DOHH2 (cell line): ENCODE data around the gene MDN1.

Source experiments
- H3F3A ChIP-seq: fragments of 200-600 bp; sonication (generic), shearing (Covaris generic); 2 replicates; pipeline ENCODE4 v1.6.0; 2016; ENCODE audit warnings: antibody characterized with exemption, mild to moderate bottlenecking; ENCODE audit not compliant: control insufficient read depth, insufficient read depth
- H3K27ac ChIP-seq: fragments of 200-600 bp; sonication (generic); 2 replicates; pipeline ENCODE4 v1.5.1; 2014; ENCODE audit warnings: low read depth, mild to moderate bottlenecking, low read length, moderate library complexity
- H3K27me3 ChIP-seq: fragments of 200-600 bp; sonication (generic); 2 replicates; pipeline ENCODE4 v1.6.1; 2014; ENCODE audit warnings: mild to moderate bottlenecking, low read length, mixed read lengths; ENCODE audit not compliant: control insufficient read depth
- H3K36me3 ChIP-seq: fragments of 200-600 bp; sonication (generic); 2 replicates; pipeline ENCODE4 v1.6.1; 2014; ENCODE audit warnings: mild to moderate bottlenecking, low read length, moderate library complexity, mixed read lengths; ENCODE audit not compliant: control insufficient read depth
- H3K4me1 ChIP-seq: fragments of 200-600 bp; sonication (generic); 2 replicates; pipeline ENCODE4 v1.6.1; 2014; ENCODE audit warnings: mild to moderate bottlenecking, low read length, mixed read lengths; ENCODE audit not compliant: control insufficient read depth
- H3K4me2 ChIP-seq: fragments of 200-600 bp; sonication (generic); 2 replicates; pipeline ENCODE4 v1.6.0; 2014; ENCODE audit warnings: mild to moderate bottlenecking, low read length, moderate library complexity
- H3K4me3 ChIP-seq: fragments of 200-600 bp; sonication (generic); 2 replicates; pipeline ENCODE4 v1.5.1; 2014; ENCODE audit warnings: mild to moderate bottlenecking, low read length, mixed read lengths
- H3K79me2 ChIP-seq: fragments of 200-600 bp; sonication (generic); 2 replicates; pipeline ENCODE4 v1.6.1; 2014; ENCODE audit warnings: mild to moderate bottlenecking, low read length, mixed read lengths; ENCODE audit not compliant: control insufficient read depth
- H3K9me2 ChIP-seq: fragments of 200-600 bp; sonication (generic); replicated peaks from 2 replicates; pipeline ENCODE4 v1.6.1; 2014; ENCODE audit warnings: mild to moderate bottlenecking, low read length, mixed read lengths; ENCODE audit not compliant: control insufficient read depth
- H3K9me3 ChIP-seq: fragments of 200-600 bp; sonication (generic); 2 replicates; pipeline ENCODE4 v1.6.1; 2014; ENCODE audit warnings: antibody characterized with exemption, low read length, mixed read lengths; ENCODE audit not compliant: control insufficient read depth, insufficient read depth
- H4K20me1 ChIP-seq: fragments of 200-600 bp; sonication (generic); 2 replicates; pipeline ENCODE4 v1.6.0; 2014; ENCODE audit warnings: low read depth, mild to moderate bottlenecking, antibody characterized with exemption, low read length, moderate library complexity; ENCODE audit not compliant: control insufficient read depth, insufficient read depth
- CTCF ChIP-seq: fragments of 200-600 bp; sonication (generic); IDR thresholded peaks from one replicate; pipeline ENCODE4 v1.5.1; 2014; ENCODE audit warnings: antibody characterized with exemption, mild to moderate bottlenecking, low read depth, low read length; ENCODE audit not compliant: poor library complexity, severe bottlenecking
- EZH2phosphoT487 ChIP-seq: fragments of 200-600 bp; sonication (generic); IDR thresholded peaks from 2 replicates; pipeline ENCODE4 v1.6.1; 2017; ENCODE audit warnings: borderline replicate concordance, mild to moderate bottlenecking, antibody characterized with exemption, low read length, moderate library complexity, mixed read lengths

Gene MDN1

GRCh38 chr6:89680150-89680549 lies 139.4 kb downstream of the MDN1 start:
- Histone ChIP-seq H4K20me1 (no peaks in the 10 kb centered on the region), H3K4me1 (no peaks in the 10 kb centered on the region), H3K79me2 (no peaks in the 10 kb centered on the region), H3F3A (no peaks in the 10 kb centered on the region), H3K4me2 (no peak overlapping the region), H3K27ac (no peak overlapping the region), H3K27me3 (no peaks in the 10 kb centered on the region), H3K9me3 (no peaks in the 10 kb centered on the region), H3K9me2 (no peaks in the 10 kb centered on the region), H3K4me3 (no peak overlapping the region), H3K36me3 (peaks cover 88% of the 10 kb centered on the region)
- TF ChIP-seq EZH2phosphoT487 (no peak), CTCF (no peak)

- H3K9me3 ChIP-seq = no peaks in the 10 kb centered on the region
- H3K79me2 ChIP-seq = no peaks in the 10 kb centered on the region
- no peak overlapping the region for H3K27ac ChIP-seq
- H3K4me3 ChIP-seq = no peak overlapping the region
- H3K4me1 ChIP-seq = no peaks in the 10 kb centered on the region
- no peaks in the 10 kb centered on the region for H3K9me2 ChIP-seq
- no peaks in the 10 kb centered on the region for H4K20me1 ChIP-seq
- H3K4me2 ChIP-seq = no peak overlapping the region
- no peaks in the 10 kb centered on the region for H3F3A ChIP-seq
- peaks cover 88% of the 10 kb centered on the region for H3K36me3 ChIP-seq
- no peaks in the 10 kb centered on the region for H3K27me3 ChIP-seq
- TF ChIP-seq EZH2phosphoT487 = no peak
- no peak for TF ChIP-seq CTCF
Observed at GRCh38 chr6:89679215-89680120, 140.1 kb downstream of the MDN1 start.

GRCh38 chr6:89678531-89678930 lies 141.1 kb downstream of the MDN1 start:
- Histone ChIP-seq H3K4me3 (no peak overlapping the region), H3K27me3 (no peaks in the 10 kb centered on the region), H3K79me2 (no peaks in the 10 kb centered on the region), H3K4me1 (no peaks in the 10 kb centered on the region), H3K9me2 (no peaks in the 10 kb centered on the region), H3K27ac (no peak overlapping the region), H3K9me3 (no peaks in the 10 kb centered on the region), H3F3A (no peaks in the 10 kb centered on the region), H3K4me2 (no peak overlapping the region), H4K20me1 (no peaks in the 10 kb centered on the region), H3K36me3 (peaks cover 90% of the 10 kb centered on the region)
- TF ChIP-seq CTCF (no peak), EZH2phosphoT487 (no peak)
